HCT116 (cell line): ENCODE results near the gene HRH4.

Experiments
- CTCF ChIP-seq, 3 experiments: fragments of 200-600 bp in 1 of 3; sonication (generic) in 1 of 3; IDR thresholded peaks in 2 of 3; conservative IDR thresholded peaks in 1 of 3; 2 replicates each; pipeline ENCODE4 v1.5.1; 2012 to 2017; ENCODE audit warnings: low read depth in 2 of 3, low read length in 2 of 3, antibody characterized with exemption in 1 of 3, borderline replicate concordance in 1 of 3, control low read depth in 1 of 3, mild to moderate bottlenecking in 1 of 3, mixed read lengths in 1 of 3, mixed run types in 1 of 3, moderate library complexity in 1 of 3; ENCODE audit not compliant: insufficient read depth in 1 of 3
- POLR2AphosphoS5 ChIP-seq: IDR thresholded peaks from 2 replicates; pipeline ENCODE4 v1.6.1; 2011; ENCODE audit warnings: mild to moderate bottlenecking, low read depth, low read length, moderate library complexity
- SP1 ChIP-seq: IDR thresholded peaks from 2 replicates; pipeline ENCODE4 v1.6.1; 2012; ENCODE audit warnings: low read depth

DNA sequence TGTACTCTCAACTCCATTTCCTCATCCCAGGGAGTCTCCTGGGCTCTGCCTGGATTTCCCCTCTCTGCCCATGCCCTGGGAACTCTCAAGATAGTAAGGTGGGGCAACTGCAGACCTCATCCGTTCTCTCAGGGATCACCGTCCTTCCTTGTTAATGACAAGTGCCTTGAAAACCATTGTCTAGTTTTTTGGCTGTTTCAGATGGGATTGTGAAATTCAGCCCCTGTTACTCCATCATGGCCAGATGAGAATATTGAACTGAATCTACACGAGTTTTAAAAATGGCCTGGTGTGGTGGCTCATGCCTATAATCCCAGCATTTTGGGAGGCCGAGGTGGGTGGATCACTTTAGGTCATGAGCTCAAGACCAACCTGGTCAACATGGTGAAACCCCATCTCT, 665 bp upstream of the HRH4 start:
- TF ChIP-seq CTCF (IDR thresholded peaks at IDR 0.05 in 2 of 3, conservative IDR thresholded peaks at IDR 0.05 in 1 of 3; ENCODE audit: borderline replicate concordance in 1 of 3, insufficient read depth in 1 of 3, low read depth in 2 of 3, low read length in 2 of 3) (no peak), POLR2AphosphoS5 (no peak), SP1 (no peak)
